SKM-1 (cell line): ENCODE data around the gene L1TD1.
"Not testable (repeated sequence)": the region's sequence is repeated elsewhere in the genome, so short reads cannot be mapped to it uniquely, and the experiment has no call there.

Experiments
- DNase-seq: peaks from one replicate; lab custom pipeline; 2025; ENCODE audit not compliant: unreplicated experiment; lab: John Stamatoyannopoulos, UW

The L1TD1 gene

GRCh38 chr1:62198781-62199125 is 4.1 kb downstream of the L1TD1 start:
- no peak for DNase-seq

- DNase-seq = no peak
Measured at GRCh38 chr1:62207187-62207586, 12.5 kb downstream of the L1TD1 start.

GRCh38 chr1:62208087-62208486 is 13.4 kb downstream of the L1TD1 start:
- no peak for DNase-seq

- DNase-seq = no peak
Measured at GRCh38 chr1:62208970-62209369, 14.3 kb downstream of the L1TD1 start.

GRCh38 chr1:62209931-62210595 is 15.4 kb downstream of the L1TD1 start:
- no peak for DNase-seq

- no peak for DNase-seq
Measured at GRCh38 chr1:62210960-62211359, 16.3 kb downstream of the L1TD1 start.

- no peak for DNase-seq
Measured at GRCh38 chr1:62212411-62212810, 17.8 kb downstream of the L1TD1 start.

- no peak for DNase-seq
Measured at GRCh38 chr1:62213075-62213914, 18.6 kb downstream of the L1TD1 start.

GRCh38 chr1:62218604-62219003 is 24.0 kb downstream of the L1TD1 start:
- DNase-seq = no peak

GRCh38 chr1:62220456-62220855 is 25.8 kb downstream of the L1TD1 start:
- DNase-seq = not testable (repeated sequence)

- DNase-seq = no peak
Measured at GRCh38 chr1:62221171-62221570, 26.5 kb downstream of the L1TD1 start.

- no peak for DNase-seq
Measured at GRCh38 chr1:62222321-62222720, 27.7 kb downstream of the L1TD1 start.

- no peak for DNase-seq
Measured at GRCh38 chr1:62224182-62224581, 29.5 kb downstream of the L1TD1 start.

GRCh38 chr1:62227496-62227895 is 32.8 kb downstream of the L1TD1 start:
- DNase-seq = no peak

GRCh38 chr1:62228136-62228882 is 33.7 kb downstream of the L1TD1 start:
- DNase-seq = no peak

- no peak for DNase-seq
Measured at GRCh38 chr1:62228883-62229187, 34.2 kb downstream of the L1TD1 start.

- no peak for DNase-seq
Measured at GRCh38 chr1:62229468-62229867, 34.8 kb downstream of the L1TD1 start.

GRCh38 chr1:62229932-62230331 is 35.3 kb downstream of the L1TD1 start:
- no peak for DNase-seq

- no peak for DNase-seq
Measured at GRCh38 chr1:62230718-62231117, 36.1 kb downstream of the L1TD1 start.

- DNase-seq = no peak
Measured at GRCh38 chr1:62232871-62233278, 38.2 kb downstream of the L1TD1 start.

GRCh38 chr1:62233926-62234450 is 39.3 kb downstream of the L1TD1 start:
- no peak for DNase-seq

GRCh38 chr1:62234688-62235087 is 40.0 kb downstream of the L1TD1 start:
- DNase-seq = no peak
